Lower lobe of right lung (tissue), 2 donors: ENCODE data around the gene SH3BP1. TPM values are rescaled to one million over a fixed set of nuclear protein-coding genes. Genes with fewer than 3 reads are reported as not detected.

Experiments used
- ATAC-seq, 2 donors: fragments of 200-7000 bp; cut with Tn5 transposase; one replicate each; pipeline ENCODE4 v1.9.1; 2020 to 2022; ENCODE audit warnings: mild to moderate bottlenecking in 2 of 2, moderate library complexity in 2 of 2
- DNase-seq: peaks from one replicate; pipeline ENCODE4 v3.0.0-alpha.2; 2020
- H3K27ac ChIP-seq: fragments of 200-600 bp; one replicate; pipeline ENCODE4 v1.8.0; 2022
- H3K27me3 ChIP-seq: fragments of 200-600 bp; one replicate; pipeline ENCODE4 v1.8.0; 2022; ENCODE audit warnings: low read depth
- H3K36me3 ChIP-seq: fragments of 200-600 bp; one replicate; pipeline ENCODE4 v1.8.0; 2022; ENCODE audit warnings: mild to moderate bottlenecking
- H3K4me1 ChIP-seq: fragments of 200-600 bp; one replicate; pipeline ENCODE4 v1.8.0; 2022
- H3K4me3 ChIP-seq: fragments of 200-600 bp; one replicate; pipeline ENCODE4 v1.8.0; 2022; ENCODE audit warnings: mild to moderate bottlenecking
- H3K9me3 ChIP-seq: fragments of 200-600 bp; one replicate; pipeline ENCODE4 v1.8.0; 2022
- intact Hi-C: fragments of 100-400 bp; cut with DNase I; formaldehyde crosslinking; loops from one replicate; pipeline ENCODE4 v1.11.0; 2022
- total RNA-seq: library from RNA; stranded (reverse); fragmentation: NEBNext Ultra II Directional; extraction: Animal tissue kit (Norgen Biotek cat#: 25700); gene quantifications from one replicate; pipeline ENCODE4 v1.2.1, GENCODE V29; 2021
- TF ChIP-seq, protein P1 (sequence below): fragments of 200-600 bp; IDR thresholded peaks from one replicate; pipeline ENCODE4 v1.8.0; 2022; ENCODE audit warnings: antibody characterized with exemption, mild to moderate bottlenecking
- donor health status: DM: no; HTN: yes; CAD: no; lungs with severe emphysema.

SH3BP1 gene
- total RNA-seq, 1 donor from 2014 or later, result 34.8 TPM

DNA sequence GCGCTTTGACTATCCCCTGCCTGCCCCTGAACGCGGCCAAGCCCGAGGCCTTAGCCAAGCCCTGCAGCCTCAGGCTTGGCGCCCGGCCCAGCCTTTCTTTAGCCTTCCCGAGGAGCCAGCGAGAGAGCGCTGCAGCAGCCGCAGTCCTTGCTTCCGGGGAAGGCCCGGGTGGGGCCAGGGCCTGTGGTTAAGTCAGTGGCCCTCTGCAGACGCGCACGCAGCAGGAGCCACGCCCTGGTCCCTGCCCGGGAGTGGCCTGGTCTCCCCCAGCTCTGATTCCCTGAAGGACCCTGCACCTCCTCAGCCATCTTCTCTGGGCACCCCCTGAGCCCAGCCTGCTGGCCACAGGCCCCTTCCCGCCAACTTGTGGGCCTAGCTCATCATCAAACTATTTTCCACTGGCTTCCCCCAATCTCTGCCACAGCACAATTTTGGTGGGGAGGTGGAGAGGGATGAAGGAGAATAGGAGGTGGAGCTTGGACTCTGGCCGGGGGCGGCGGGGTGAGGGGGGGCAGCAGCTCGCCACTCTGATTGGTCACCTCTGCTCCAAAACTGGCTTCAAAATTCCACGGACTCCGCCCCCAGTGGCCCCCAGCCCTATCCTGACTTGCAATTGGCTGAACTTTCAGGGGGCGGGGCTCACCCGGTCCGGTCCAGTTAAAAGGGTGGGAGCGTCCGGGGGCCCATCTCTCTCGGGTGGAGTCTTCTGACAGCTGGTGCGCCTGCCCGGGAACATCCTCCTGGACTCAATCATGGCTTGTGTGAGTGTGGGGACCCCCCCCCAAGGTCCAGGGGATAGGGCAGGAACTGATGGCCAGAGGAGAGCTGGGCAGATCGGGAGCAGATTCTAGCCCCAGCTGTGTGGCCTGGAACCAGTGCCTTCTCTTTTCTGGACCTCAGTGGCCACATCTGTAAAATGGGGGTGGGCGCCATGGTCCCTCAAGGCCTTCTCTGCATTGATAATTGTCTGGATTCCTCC lies 35.8 kb downstream of the SH3BP1 start, which contains the start of gene LGALS1:
TSS of gene LGALS1 (plus strand) at position 686 of the 979 bp plus-strand sequence. CDS start at position 753, 67 bp downstream.
- no peaks in the 10 kb centered on the region for H3K9me3 ChIP-seq
- no peaks in the 10 kb centered on the region for H3K27me3 ChIP-seq
- H3K4me3 ChIP-seq, result peak within 1 kb of the TSS; percentile 69
- ATAC-seq (peak; percentile 88 to 93), DNase-seq (peak; percentile 96)
- TF ChIP-seq, protein P1, sequence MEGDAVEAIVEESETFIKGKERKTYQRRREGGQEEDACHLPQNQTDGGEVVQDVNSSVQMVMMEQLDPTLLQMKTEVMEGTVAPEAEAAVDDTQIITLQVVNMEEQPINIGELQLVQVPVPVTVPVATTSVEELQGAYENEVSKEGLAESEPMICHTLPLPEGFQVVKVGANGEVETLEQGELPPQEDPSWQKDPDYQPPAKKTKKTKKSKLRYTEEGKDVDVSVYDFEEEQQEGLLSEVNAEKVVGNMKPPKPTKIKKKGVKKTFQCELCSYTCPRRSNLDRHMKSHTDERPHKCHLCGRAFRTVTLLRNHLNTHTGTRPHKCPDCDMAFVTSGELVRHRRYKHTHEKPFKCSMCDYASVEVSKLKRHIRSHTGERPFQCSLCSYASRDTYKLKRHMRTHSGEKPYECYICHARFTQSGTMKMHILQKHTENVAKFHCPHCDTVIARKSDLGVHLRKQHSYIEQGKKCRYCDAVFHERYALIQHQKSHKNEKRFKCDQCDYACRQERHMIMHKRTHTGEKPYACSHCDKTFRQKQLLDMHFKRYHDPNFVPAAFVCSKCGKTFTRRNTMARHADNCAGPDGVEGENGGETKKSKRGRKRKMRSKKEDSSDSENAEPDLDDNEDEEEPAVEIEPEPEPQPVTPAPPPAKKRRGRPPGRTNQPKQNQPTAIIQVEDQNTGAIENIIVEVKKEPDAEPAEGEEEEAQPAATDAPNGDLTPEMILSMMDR, result peak; percentile 14
- peak within 1 kb of the TSS; percentile 85 for H3K27ac ChIP-seq
- H3K4me1 ChIP-seq, result peaks cover 50% of the 10 kb centered on the region
- peaks cover 26% of the 10 kb centered on the region for H3K36me3 ChIP-seq
- intact Hi-C loops, result no loop called here

- H3K9me3 ChIP-seq, result no peaks in the 10 kb centered on the region
- ATAC-seq (peak; percentile 0 to 17), DNase-seq (peak; percentile 53)
- H3K27me3 ChIP-seq, result no peaks in the 10 kb centered on the region
- H3K36me3 ChIP-seq, result peaks cover 28% of the 10 kb centered on the region
- H3K27ac ChIP-seq, result peak overlapping the region; percentile 85
- TF ChIP-seq, protein P1, result no peak
- peaks cover 53% of the 10 kb centered on the region for H3K4me1 ChIP-seq
- intact Hi-C loops, result no loop called here
- peak overlapping the region; percentile 69 for H3K4me3 ChIP-seq
These were observed 36.7 kb downstream of the SH3BP1 start for GRCh38 chr22:37675930-37676735.

GRCh38 chr22:37676736-37677492 lies 37.4 kb downstream of the SH3BP1 start:
- H3K9me3 ChIP-seq, result no peaks in the 10 kb centered on the region
- H3K36me3 ChIP-seq, result peaks cover 28% of the 10 kb centered on the region
- ATAC-seq (peak; percentile 75 to 76), DNase-seq (peak; percentile 88)
- H3K27me3 ChIP-seq, result no peaks in the 10 kb centered on the region
- H3K4me3 ChIP-seq, result peak overlapping the region; percentile 69
- intact Hi-C loops, result no loop called here
- peaks cover 61% of the 10 kb centered on the region for H3K4me1 ChIP-seq
- peak overlapping the region; percentile 85 for H3K27ac ChIP-seq
- TF ChIP-seq, protein P1, result no peak

- Histone ChIP-seq H3K36me3 (peaks cover 28% of the 10 kb centered on the region), H3K4me3 (peak overlapping the region; percentile 69), H3K27ac (peak overlapping the region; percentile 85), H3K27me3 (no peaks in the 10 kb centered on the region), H3K9me3 (no peaks in the 10 kb centered on the region), H3K4me1 (peaks cover 56% of the 10 kb centered on the region)
- DNase-seq, result no peak
- TF ChIP-seq, protein P1, result no peak
- ATAC-seq, result no peak
- intact Hi-C loops, result no loop called here
These were observed 38.1 kb downstream of the SH3BP1 start for GRCh38 chr22:37677493-37677974.

DNA sequence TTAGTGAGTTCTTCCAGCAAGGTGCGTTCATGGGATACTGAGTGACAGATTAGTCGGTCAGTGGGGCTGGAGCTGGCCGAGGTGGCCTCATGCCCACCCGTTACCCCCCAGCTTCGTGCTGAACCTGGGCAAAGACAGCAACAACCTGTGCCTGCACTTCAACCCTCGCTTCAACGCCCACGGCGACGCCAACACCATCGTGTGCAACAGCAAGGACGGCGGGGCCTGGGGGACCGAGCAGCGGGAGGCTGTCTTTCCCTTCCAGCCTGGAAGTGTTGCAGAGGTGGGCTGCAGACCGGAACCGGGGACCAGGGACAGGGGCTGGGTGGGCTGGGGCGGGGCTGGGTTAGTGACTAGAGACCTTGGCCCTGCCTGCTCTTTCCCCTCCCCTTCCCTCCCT lies 38.9 kb downstream of the SH3BP1 start:
- TF ChIP-seq, protein P1, result no peak
- Histone ChIP-seq H3K36me3 (peaks cover 28% of the 10 kb centered on the region), H3K4me1 (peaks cover 49% of the 10 kb centered on the region), H3K27ac (no peak overlapping the region), H3K4me3 (no peak overlapping the region), H3K27me3 (no peaks in the 10 kb centered on the region), H3K9me3 (no peaks in the 10 kb centered on the region)
- no peak for ATAC-seq
- intact Hi-C loops, result no loop called here
- DNase-seq, result no peak
